SKM-1 (cell line): ENCODE measurements around the gene CHD9.
"Not testable (repeated sequence)": the region's sequence is repeated elsewhere in the genome, so short reads cannot be mapped to it uniquely, and the experiment has no call there.

Experiments used
- DNase-seq: peaks from one replicate; lab custom pipeline; 2025; ENCODE audit not compliant: unreplicated experiment; lab: John Stamatoyannopoulos, UW

Gene CHD9

GRCh38 chr16:53074296-53074695, 19.5 kb downstream of the CHD9 start:
- not testable (repeated sequence) for DNase-seq

DNA sequence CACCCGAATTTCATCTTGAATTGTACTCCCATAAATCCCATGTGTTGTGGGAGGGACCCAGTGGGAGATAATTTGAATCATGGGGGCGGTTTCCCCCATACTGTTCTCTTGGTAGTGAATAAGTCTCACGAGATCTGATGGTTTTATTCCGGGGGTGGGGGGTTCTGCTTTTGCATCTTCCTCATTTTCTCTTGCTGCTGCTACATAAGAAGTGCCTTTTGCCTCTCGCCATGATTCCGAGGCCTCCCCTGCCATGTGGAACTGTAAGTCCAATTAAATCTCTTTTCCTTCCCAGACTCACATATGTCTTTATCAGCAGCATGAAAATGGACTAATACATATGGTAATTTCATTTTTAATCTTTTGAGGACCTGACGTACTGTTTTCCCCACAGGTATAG, 20.7 kb downstream of the CHD9 start:
- not testable (repeated sequence) for DNase-seq

GRCh38 chr16:53078247-53078646, 23.5 kb downstream of the CHD9 start:
- no peak for DNase-seq

DNA sequence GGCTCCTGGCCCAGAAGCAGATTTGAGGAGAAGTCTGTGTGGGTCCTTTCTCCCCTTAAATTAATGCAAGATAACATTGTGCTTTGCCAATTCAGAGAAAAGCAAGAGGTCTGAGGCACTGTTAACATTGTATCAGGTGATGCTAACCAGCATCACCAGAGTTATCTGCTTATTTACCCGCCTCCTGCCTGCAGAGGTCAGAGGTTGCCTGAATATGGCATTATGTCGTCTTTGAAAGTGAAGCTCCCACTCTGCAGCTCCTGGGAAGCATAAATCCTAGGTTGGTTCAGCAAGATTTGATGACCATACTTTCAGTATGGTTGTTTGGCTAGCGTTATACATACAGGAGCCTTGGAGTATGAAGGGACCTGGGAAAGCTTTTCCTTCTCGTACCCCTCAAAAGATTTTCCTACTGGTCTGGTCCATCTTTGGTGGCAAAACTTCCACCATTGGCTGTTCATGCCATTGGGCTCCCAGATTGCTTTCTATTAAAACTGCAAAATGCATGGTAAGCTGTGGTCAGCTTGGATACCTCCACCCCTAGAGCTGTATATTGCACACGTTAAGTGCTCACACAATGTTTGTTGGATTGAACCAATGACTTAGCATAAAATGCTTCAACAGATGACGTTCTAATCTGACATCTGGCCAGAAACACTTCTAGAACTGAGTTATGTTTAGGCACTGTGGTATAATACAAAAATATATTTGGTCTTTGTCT, 24.1 kb downstream of the CHD9 start:
- DNase-seq: no peak

- DNase-seq: no peak
These were observed 25.7 kb downstream of the CHD9 start for GRCh38 chr16:53080345-53081031.

- no peak for DNase-seq
These were observed 26.2 kb downstream of the CHD9 start for GRCh38 chr16:53081032-53081424.

DNA sequence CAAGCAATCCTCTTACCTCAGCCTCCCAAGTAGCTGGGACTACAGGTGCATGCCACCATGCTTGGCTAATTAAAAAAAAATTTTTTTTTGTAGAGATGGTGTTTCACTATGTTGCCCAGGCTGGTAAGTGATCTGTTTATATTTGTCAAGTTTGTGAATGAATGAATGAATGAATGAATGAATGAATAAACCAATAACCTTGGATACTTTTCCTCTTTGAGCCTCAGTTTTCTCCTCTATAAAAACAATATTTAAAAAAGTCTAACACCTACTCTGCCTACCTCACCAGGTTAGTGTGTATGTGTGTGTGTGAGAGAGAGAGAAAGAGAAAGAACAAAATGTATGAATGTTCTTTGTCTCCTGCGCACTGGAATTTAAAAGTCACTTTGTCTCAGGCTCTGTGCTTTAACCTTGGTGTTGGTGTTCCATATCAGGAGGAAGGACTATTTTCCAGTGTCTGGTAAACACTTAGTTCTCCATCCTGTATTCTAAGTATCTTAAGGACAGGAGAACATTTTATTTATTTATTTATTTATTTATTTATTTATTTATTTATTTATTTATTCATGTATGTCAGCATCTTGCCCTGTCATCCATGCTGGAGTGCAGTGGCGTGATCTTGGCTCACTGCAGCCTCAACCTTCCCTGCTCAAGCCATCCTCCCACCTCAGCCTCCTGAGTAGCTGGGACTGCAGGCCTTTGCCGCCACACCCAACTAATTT, 27.1 kb downstream of the CHD9 start:
- DNase-seq: no peak

- DNase-seq: no peak
These were observed 27.7 kb downstream of the CHD9 start for GRCh38 chr16:53082509-53082908.

DNA sequence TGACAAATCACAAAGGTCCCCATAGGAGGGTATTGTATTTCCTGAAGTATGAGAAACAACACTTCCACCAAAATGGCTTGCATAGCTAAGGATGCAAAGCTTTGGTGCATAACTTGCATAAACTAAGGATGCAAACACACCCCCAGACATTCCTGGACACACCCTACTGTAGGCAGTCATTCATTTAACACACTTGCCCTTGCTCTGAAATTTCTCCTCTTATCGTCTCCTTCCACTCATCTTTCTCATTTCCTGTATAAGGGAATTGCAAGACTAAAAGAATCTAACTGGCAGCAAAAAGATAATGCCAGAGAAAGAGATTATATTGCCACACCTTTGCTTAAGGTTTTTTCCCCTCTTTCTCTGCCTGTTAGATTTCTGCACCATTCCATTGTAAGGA, 28.3 kb downstream of the CHD9 start:
- no peak for DNase-seq

DNA sequence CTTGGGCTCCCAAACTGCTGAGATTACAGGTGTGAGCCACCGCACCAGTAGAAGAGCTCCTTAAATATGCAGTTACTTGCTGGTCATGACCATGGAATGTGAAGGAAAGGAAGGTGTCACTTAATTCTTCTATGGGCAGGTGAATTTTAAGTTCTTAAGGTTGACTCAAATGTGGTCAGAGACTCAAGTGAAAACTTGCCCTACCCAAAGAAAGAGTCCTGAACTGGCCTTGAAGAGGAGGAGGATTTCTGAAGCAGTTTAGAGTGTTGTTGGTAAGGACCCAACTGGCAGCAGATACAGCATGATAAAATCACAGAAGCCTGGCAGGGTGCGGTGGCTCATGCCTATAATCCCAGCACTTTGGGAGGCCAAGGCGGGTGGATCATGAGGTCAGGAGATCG, 29.4 kb downstream of the CHD9 start:
- DNase-seq: no peak

GRCh38 chr16:53084746-53085334, 30.0 kb downstream of the CHD9 start:
- DNase-seq: no peak

- no peak for DNase-seq
These were observed 30.6 kb downstream of the CHD9 start for GRCh38 chr16:53085369-53085843.

- DNase-seq: no peak
These were observed 31.2 kb downstream of the CHD9 start for GRCh38 chr16:53085931-53086421.

DNA sequence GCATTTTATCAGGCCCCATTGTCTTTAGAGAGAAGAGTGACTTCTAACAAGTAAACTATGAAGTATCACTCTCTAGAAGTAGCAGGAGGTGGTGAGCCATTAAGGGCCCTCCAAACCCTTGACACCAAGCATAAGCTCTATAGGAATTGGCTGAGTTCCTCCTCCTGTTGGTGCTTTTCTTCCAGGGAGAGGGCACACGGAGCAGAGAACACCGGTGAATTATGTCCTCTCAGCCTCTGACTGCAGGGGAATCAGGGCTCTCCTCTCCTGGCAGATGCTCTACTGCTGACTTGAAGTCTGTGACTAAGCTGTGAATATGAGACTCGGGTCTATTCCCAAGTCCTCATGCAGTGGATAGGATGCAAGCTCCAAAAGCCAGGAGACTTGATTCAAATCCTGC, 32.3 kb downstream of the CHD9 start:
- DNase-seq: no peak

- no peak for DNase-seq
These were observed 34.9 kb downstream of the CHD9 start for GRCh38 chr16:53089434-53090285.

DNA sequence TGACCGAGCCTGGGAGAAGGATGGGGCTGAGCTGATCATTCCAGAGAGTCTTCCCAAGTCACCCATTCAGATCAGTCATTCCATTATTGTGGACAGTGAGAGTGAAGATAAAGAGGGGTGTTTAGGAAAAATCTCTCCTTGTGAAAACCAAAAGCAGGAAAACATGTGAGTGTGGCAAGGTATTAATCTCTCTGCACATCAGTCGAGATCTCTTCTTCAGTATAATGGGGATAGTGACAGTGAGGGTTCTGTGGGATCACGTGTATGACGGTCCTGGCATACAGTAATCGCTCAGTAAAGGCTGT, 35.4 kb downstream of the CHD9 start:
- no peak for DNase-seq

- peak; percentile 62 for DNase-seq
These were observed 36.0 kb downstream of the CHD9 start for GRCh38 chr16:53090591-53091411.

DNA sequence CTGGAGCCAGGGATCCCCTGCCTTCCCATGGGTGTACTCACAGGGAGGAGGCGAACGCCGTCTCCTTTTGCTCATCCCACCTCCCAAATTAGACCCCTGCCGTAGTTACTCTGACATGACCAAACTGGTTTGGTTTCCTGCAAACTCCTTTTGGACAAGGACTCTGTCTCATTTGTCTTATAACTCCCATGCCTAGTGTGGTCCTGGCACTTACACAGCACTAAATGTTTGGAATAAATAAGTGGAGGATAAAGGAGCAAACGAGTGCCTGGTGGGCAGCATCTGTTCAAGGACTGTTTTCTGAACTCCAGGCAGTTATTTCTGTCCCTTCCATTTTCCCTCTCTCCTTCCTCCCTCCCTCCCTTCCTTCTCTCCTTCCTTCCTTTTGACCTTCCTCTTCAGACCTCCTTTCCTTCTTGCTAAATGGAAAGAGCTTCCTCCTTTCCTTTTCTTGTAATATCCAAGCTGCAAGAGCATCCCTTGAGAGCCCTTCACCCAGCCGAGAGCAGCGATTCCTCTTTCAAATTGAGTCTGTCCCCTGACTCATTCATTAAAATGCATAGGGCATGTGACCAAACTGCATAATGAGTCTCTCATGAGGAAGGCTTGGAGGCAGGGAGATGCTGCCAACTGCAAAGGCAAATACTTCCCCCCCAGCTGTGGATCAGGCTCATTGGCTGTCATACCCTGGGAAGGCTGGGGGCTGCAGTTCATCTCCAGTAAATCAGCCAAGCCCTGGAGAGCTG, 36.8 kb downstream of the CHD9 start:
- peak; percentile 61 for DNase-seq

- DNase-seq: no peak
These were observed 37.5 kb downstream of the CHD9 start for GRCh38 chr16:53092284-53092683.
